K562 (cell line): ENCODE results near the gene CDH18. TPM values are rescaled to one million over a fixed set of nuclear protein-coding genes. Genes with fewer than 3 reads are reported as not detected.

ENCODE experiments used
- ATAC-seq: fragments of 200-7000 bp; cut with Tn5 transposase; 3 replicates; pipeline ENCODE4 v1.9.1; 2020; ENCODE audit warnings: moderate library complexity
- BruUV-seq: library from RNA; stranded (reverse); fragments of 400-500 nt; replicated peaks from 2 replicates; lab custom pipeline; 2021; lab: Mats Ljungman, UMichigan
- CTCF ChIA-PET: fragments of 300-600 bp; formaldehyde crosslinking; extraction: SDS; loops from one replicate; lab custom pipeline; 2021; ENCODE audit warnings: low intra/inter-chr PET ratio; lab: Yijun Ruan, JAX
- POLR2A ChIA-PET: fragments of 300-600, 350-650 bp; sonication (Branson Sonifier 250); formaldehyde crosslinking; extraction: SDS; loops from one replicate; lab custom pipeline; 2021; ENCODE audit warnings: antibody characterized with exemption, inconsistent platforms; lab: Yijun Ruan, JAX
- DNase-seq, 4 experiments: peaks; one replicate each; pipeline versions ENCODE4 v3.0.0 to v3.0.0-alpha.2; 2011 to 2018; ENCODE audit warnings: low spot score in 3 of 4, mixed read lengths in 3 of 4; ENCODE audit errors: extremely low read depth in 1 of 4
- FAIRE-seq: peaks from 2 replicates; lab custom pipeline; 2011; peaks lifted over from hg19 to GRCh38; lab: Jason Lieb, UNC
- H2AFZ ChIP-seq: 2 replicates; pipeline ENCODE4 v1.6.0; 2011; ENCODE audit warnings: low read depth, low read length, control low read depth, inconsistent platforms
- H3K27ac ChIP-seq: fragments of 200-600 bp; 3 replicates; pipeline ENCODE4 v1.8.0; 2011; ENCODE audit warnings: low read depth, mild to moderate bottlenecking, control low read depth, inconsistent platforms, low read length, moderate library complexity, mixed read lengths; ENCODE audit errors: extremely low read depth
- H3K27me3 ChIP-seq, 2 experiments: fragments of 300-600 bp in 1 of 2; 2 replicates in 1 of 2; 3 replicates in 1 of 2; pipeline versions ENCODE4 v1.6.0 to v1.8.0; 2011; ENCODE audit warnings: inconsistent platforms in 2 of 2, low read length in 2 of 2, mild to moderate bottlenecking in 1 of 2, mixed read lengths in 1 of 2, moderate library complexity in 1 of 2; ENCODE audit not compliant: control insufficient read depth in 2 of 2, insufficient read depth in 2 of 2
- H3K36me3 ChIP-seq: fragments of 300-600 bp; 3 replicates; pipeline ENCODE4 v1.8.0; 2011; ENCODE audit warnings: mild to moderate bottlenecking, low read length, inconsistent platforms; ENCODE audit not compliant: control insufficient read depth, insufficient read depth
- H3K4me1 ChIP-seq, 2 experiments: fragments of 200-600 bp in 1 of 2; replicated peaks in 1 of 2; 2 replicates in 1 of 2; 3 replicates in 1 of 2; pipeline versions ENCODE4 v1.5.1 to v1.8.0; 2011; ENCODE audit warnings: inconsistent platforms in 2 of 2, low read length in 2 of 2, mild to moderate bottlenecking in 1 of 2, mixed read lengths in 1 of 2, moderate library complexity in 1 of 2; ENCODE audit not compliant: control insufficient read depth in 2 of 2, insufficient read depth in 2 of 2
- H3K4me2 ChIP-seq: 2 replicates; pipeline ENCODE4 v1.6.1; 2011; ENCODE audit warnings: low read length, control low read depth, inconsistent platforms, mixed read lengths; ENCODE audit not compliant: insufficient read depth
- H3K4me3 ChIP-seq: fragments of 200-600 bp; sonication (generic), shearing (Covaris generic); 2 replicates; pipeline ENCODE4 v1.5.1; 2016; ENCODE audit warnings: control low read depth, inconsistent platforms
- H3K79me2 ChIP-seq: fragments of 200-600 bp; 3 replicates; pipeline ENCODE4 v1.8.0; 2011; ENCODE audit warnings: low read length, inconsistent platforms; ENCODE audit not compliant: control insufficient read depth, insufficient read depth
- H3K9ac ChIP-seq, 2 experiments: 2 replicates each; pipeline versions ENCODE4 v1.6.0 to v1.6.1; 2011; ENCODE audit warnings: low read depth in 2 of 2, low read length in 2 of 2, control low read depth in 1 of 2, inconsistent platforms in 1 of 2, mild to moderate bottlenecking in 1 of 2, mixed read lengths in 1 of 2; ENCODE audit not compliant: insufficient read depth in 1 of 2
- H3K9me1 ChIP-seq: one replicate; pipeline ENCODE4 v1.6.0; 2011; ENCODE audit warnings: inconsistent platforms, mild to moderate bottlenecking, low read length, moderate library complexity; ENCODE audit not compliant: control insufficient read depth, insufficient read depth
- H3K9me3 ChIP-seq: replicated peaks from 2 replicates; pipeline ENCODE4 v1.5.1; 2011; ENCODE audit warnings: low read depth, low read length, inconsistent platforms; ENCODE audit not compliant: control insufficient read depth, insufficient read depth
- H4K20me1 ChIP-seq: replicated peaks from 2 replicates; pipeline ENCODE4 v1.6.1; 2011; ENCODE audit warnings: low read length, inconsistent platforms, mixed read lengths; ENCODE audit not compliant: control insufficient read depth, insufficient read depth
- ATF4 ChIP-seq: fragments of 450-650 bp; formaldehyde crosslinking; IDR thresholded peaks from 2 replicates; pipeline ENCODE4 v1.4.0; 2022; ENCODE audit warnings: mild to moderate bottlenecking, moderate library complexity
- CBX1 ChIP-seq: sonication (generic); IDR thresholded peaks from 2 replicates; pipeline ENCODE4 v1.6.1; 2016; ENCODE audit warnings: antibody characterized with exemption, low read depth, mild to moderate bottlenecking
- HCFC1 ChIP-seq: IDR thresholded peaks from 2 replicates; pipeline ENCODE4 v1.6.1; 2012; ENCODE audit warnings: low read depth, low read length, improper control_type of control experiment
- KLF6 ChIP-seq: fragments of 250-450 bp; sonication (Bioruptor Pico); IDR thresholded peaks from 2 replicates; pipeline ENCODE4 v1.4.0; 2020; ENCODE audit warnings: mild to moderate bottlenecking, moderate library complexity, borderline replicate concordance
- SIN3B ChIP-seq: fragments of 450-650 bp; IDR thresholded peaks from 2 replicates; pipeline ENCODE4 v1.6.1; 2017; ENCODE audit warnings: low read depth, mild to moderate bottlenecking, moderate library complexity
- SLC30A9 ChIP-seq: fragments of 250-450 bp; sonication (Bioruptor Pico); IDR thresholded peaks from 2 replicates; pipeline ENCODE4 v1.8.0; 2022; ENCODE audit warnings: mild to moderate bottlenecking, moderate library complexity
- TAF15 ChIP-seq: fragments of 200-400 bp; formaldehyde crosslinking; IDR thresholded peaks from 2 replicates; pipeline ENCODE4 v1.6.1; 2017; ENCODE audit warnings: mild to moderate bottlenecking, low read depth, low read length, moderate library complexity
- TSC22D4 ChIP-seq: fragments of 450-650 bp; IDR thresholded peaks from 2 replicates; pipeline ENCODE4 v1.6.1; 2016; ENCODE audit warnings: missing genetic modification characterization, missing biosample characterization, control low read depth
- XRCC4 ChIP-seq: IDR thresholded peaks from one replicate; pipeline ENCODE4 v1.6.1; 2011; ENCODE audit not compliant: insufficient read depth, insufficient read length; ENCODE audit errors: extremely low read depth
- ZFP36 ChIP-seq: fragments of 150-350 bp; IDR thresholded peaks from 2 replicates; pipeline ENCODE4 v1.6.1; 2018; ENCODE audit warnings: low read length, low read depth; ENCODE audit not compliant: partially characterized antibody
- ZNF124 ChIP-seq: sonication (generic); formaldehyde crosslinking; IDR thresholded peaks from 2 replicates; pipeline ENCODE4 v1.8.1; 2022; ENCODE audit warnings: missing genetic modification reagents
- ZNF311 ChIP-seq: fragments of 250-450 bp; sonication (Bioruptor Pico); IDR thresholded peaks from 2 replicates; pipeline ENCODE4 v1.4.0; 2020; ENCODE audit warnings: mild to moderate bottlenecking, moderate library complexity
- ZNF436 ChIP-seq: fragments of 250-450, 450-650 bp; sonication (Bioruptor Pico); formaldehyde crosslinking; IDR thresholded peaks from 2 replicates; pipeline ENCODE4 v1.7.0; 2020; ENCODE audit warnings: mild to moderate bottlenecking
- ZNF764 ChIP-seq: fragments of 250-450 bp; sonication (Bioruptor Pico); IDR thresholded peaks from 2 replicates; pipeline ENCODE4 v1.4.0; 2020; ENCODE audit warnings: low read depth, mild to moderate bottlenecking, moderate library complexity
- ZNF780A ChIP-seq: fragments of 250-450 bp; sonication (Bioruptor Pico); IDR thresholded peaks from 2 replicates; pipeline ENCODE4 v1.5.0; 2021; ENCODE audit warnings: mild to moderate bottlenecking
- WGBS: fragments of 100-300 bp; shearing (Covaris generic); methylation state at CpG from one replicate; pipeline ENCODE4 v1.1.6; 2016; ENCODE audit warnings: low coverage, mixed read lengths; ENCODE audit not compliant: insufficient coverage; ENCODE audit errors: missing lambda C conversion rate; 5-methylcytosine and 5-hydroxymethylcytosine counted together
- in situ Hi-C: fragments of 300-500 bp; cut with MboI; formaldehyde crosslinking; loops from 4 replicates; pipeline ENCODE4 v1.15.0; 2018; ENCODE audit warnings: inconsistent platforms, mixed read lengths
- intact Hi-C: fragments of 100-400 bp; cut with micrococcal nuclease; formaldehyde crosslinking; loops from 2 replicates; pipeline ENCODE4 v1.14.2; 2022
- polyA plus RNA-seq, 8 experiments: library from polyadenylated mRNA; depleted of rRNA in 4 of 8; stranded (reverse) in 5 of 8; unstranded in 3 of 8; fragments of >200 nt; fragmentation: Nextera tagmentation in 2 of 8; fragmentation: Illumina TruSeq in 1 of 8; extraction: Ambion mirVana in 2 of 8; extraction: Trizol in 1 of 8; gene quantifications; 2 replicates each; pipeline versions ENCODE4 v1.2.1 to v1.2.3, GENCODE V29; 2011 to 2014; ENCODE audit warnings: inconsistent platforms in 1 of 8, missing spikeins in 1 of 8
- total RNA-seq, 7 experiments: library from RNA; depleted of rRNA in 6 of 7; stranded (reverse); fragments of >200 nt in 6 of 7; fragmentation: Illumina TruSeq in 2 of 7; extraction: Trizol in 2 of 7; gene quantifications; 2 replicates each; pipeline versions ENCODE4 v1.2.1 to v1.2.3, GENCODE V29; 2011 to 2021; ENCODE audit warnings: low replicate concordance in 1 of 7
- TF ChIP-seq, protein P1 (sequence below): fragments of 450-650 bp; formaldehyde crosslinking; IDR thresholded peaks from 2 replicates; pipeline ENCODE4 v1.4.0; 2020; ENCODE audit warnings: mild to moderate bottlenecking, mixed read lengths

CDH18 gene
- total and polyA plus RNA-seq, 9 of the 15 experiments (the other 6 are each of a cell fraction or from before 2014, with no cell fraction given), result 0.18 to 1.4 (median 0.31) TPM

DNA sequence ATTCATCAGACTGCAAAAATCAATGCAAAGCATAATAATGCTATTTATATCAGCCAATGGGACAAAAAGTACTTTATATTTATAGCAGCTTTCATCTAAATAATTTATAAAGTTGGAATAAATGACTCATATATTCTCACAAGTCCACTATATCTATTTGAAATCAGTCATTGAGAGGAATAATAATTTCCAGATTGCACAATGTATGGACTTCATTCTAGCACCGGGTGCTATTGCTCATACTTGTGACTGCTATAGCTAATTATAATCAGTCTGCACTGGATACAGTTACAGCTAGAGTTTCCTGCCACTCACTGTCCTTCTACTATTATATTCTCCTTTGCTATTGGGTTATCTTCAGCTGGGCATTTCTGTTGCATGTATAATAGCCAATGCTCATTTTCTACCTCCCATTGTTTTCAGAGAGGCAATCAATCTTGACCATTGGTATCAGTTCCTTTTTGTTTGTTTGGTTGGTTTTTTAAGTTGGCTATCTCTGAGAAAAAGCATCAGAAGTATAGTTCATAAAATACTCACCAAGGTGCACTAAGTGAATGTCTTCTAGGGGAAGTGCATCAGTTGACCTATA is 1.9 kb downstream of the CDH18 start:
- 0% methylated on average over 1 of the region's 1 CpG for WGBS
- FAIRE-seq, result no peak

DNA sequence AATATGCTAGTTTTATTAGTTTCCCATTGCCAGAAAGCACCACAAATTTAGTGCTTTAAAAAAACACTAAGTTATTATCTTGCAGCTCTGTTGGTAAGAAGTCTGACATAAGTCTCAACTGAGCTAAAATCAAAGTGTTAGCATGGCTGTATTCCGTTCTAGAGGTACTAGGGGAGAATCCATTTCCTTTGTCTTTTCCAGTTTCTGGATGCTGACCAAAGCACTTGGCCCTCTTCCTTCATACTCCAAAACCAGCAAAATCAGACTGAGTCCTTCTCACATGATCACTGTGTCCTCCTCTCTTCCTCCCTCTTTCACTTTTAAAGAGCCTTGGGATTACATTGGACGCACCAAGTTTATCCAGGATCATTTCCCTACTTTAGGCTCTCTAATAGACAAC is 9.5 kb downstream of the CDH18 start:
- CTCF ChIA-PET, result no interaction called here
- no peak overlapping the region for H2AFZ ChIP-seq
- H3K4me1 ChIP-seq, result no peaks in the 10 kb centered on the region
- FAIRE-seq, result no peak
- no peaks in the 10 kb centered on the region for H3K36me3 ChIP-seq
- H3K27ac ChIP-seq, result no peak overlapping the region
- no peaks in the 10 kb centered on the region for H3K27me3 ChIP-seq
- intact Hi-C loops (no loop called here), in situ Hi-C loops (no loop called here)
- no peak overlapping the region for H3K4me2 ChIP-seq
- no TSS peak for BruUV-seq
- no peaks in the 10 kb centered on the region for H3K79me2 ChIP-seq
- POLR2A ChIA-PET, result no interaction called here
- no peaks in the 10 kb centered on the region for H4K20me1 ChIP-seq
- ATAC-seq, result no peak
- no peak for DNase-seq
- no peaks in the 10 kb centered on the region for H3K9me1 ChIP-seq
- TF ChIP-seq TSC22D4 (tag), result no peak
- no peak for TF ChIP-seq ZNF764 (CRISPR knock-in tag)
- TF ChIP-seq, protein P1, sequence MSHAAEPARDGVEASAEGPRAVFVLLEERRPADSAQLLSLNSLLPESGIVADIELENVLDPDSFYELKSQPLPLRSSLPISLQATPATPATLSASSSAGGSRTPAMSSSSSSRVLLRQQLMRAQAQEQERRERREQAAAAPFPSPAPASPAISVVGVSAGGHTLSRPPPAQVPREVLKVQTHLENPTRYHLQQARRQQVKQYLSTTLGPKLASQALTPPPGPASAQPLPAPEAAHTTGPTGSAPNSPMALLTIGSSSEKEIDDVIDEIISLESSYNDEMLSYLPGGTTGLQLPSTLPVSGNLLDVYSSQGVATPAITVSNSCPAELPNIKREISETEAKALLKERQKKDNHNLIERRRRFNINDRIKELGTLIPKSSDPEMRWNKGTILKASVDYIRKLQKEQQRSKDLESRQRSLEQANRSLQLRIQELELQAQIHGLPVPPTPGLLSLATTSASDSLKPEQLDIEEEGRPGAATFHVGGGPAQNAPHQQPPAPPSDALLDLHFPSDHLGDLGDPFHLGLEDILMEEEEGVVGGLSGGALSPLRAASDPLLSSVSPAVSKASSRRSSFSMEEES (CRISPR knock-in tag), result no peak
- no peak for TF ChIP-seq ZNF124 (CRISPR knock-in tag)
- no peak for TF ChIP-seq KLF6 (CRISPR knock-in tag)
- TF ChIP-seq ZFP36, result no peak
- TF ChIP-seq ATF4 (CRISPR knock-in tag), result no peak
- no peak for TF ChIP-seq ZNF436 (CRISPR knock-in tag)
- TF ChIP-seq XRCC4, result no peak
- no peak for TF ChIP-seq HCFC1
- TF ChIP-seq ZNF780A (CRISPR knock-in tag), result no peak
- H3K9me3 ChIP-seq, result no peaks in the 10 kb centered on the region; the same call in 1 of the 2 replicates
- no peak overlapping the region for H3K9ac ChIP-seq
- WGBS, result 0% methylated on average over 1 of the region's 2 CpGs
- no peak overlapping the region for H3K4me3 ChIP-seq

More for the DNA sequence above, 1.9 kb downstream of the CDH18 start:
- no TSS peak for BruUV-seq
- H3K9me1 ChIP-seq, result no peaks in the 10 kb centered on the region
- H2AFZ ChIP-seq, result no peak overlapping the region
- H3K79me2 ChIP-seq, result no peaks in the 10 kb centered on the region
- ChIA-PET POLR2A (no interaction called here), CTCF (no interaction called here)
- H3K36me3 ChIP-seq, result no peaks in the 10 kb centered on the region
- ATAC-seq (no peak), DNase-seq (no peak)
- no peak overlapping the region for H3K9ac ChIP-seq
- no peaks in the 10 kb centered on the region for H3K27me3 ChIP-seq
- H3K4me2 ChIP-seq, result no peak overlapping the region
- H3K4me1 ChIP-seq, result no peaks in the 10 kb centered on the region
- H4K20me1 ChIP-seq, result no peaks in the 10 kb centered on the region
- TF ChIP-seq SIN3B (no peak), ZNF311 (no peak), CBX1 (no peak), SLC30A9 (no peak), TAF15 (no peak)
- no peak overlapping the region for H3K4me3 ChIP-seq
- H3K27ac ChIP-seq, result no peak overlapping the region
- intact Hi-C loops, result no loop called here
- no peaks in the 10 kb centered on the region; the same call in 1 of the 2 replicates for H3K9me3 ChIP-seq
- in situ Hi-C loops, result no loop called here
